Cardiac muscle cell (in vitro differentiated cells and primary cell): ENCODE measurements around the gene PNMA1. TPM values are rescaled to one million over a fixed set of nuclear protein-coding genes. Genes with fewer than 3 reads are reported as not detected.

Experiments used
- DNase-seq, 2 donors: peaks; one replicate each; pipeline versions ENCODE4 v3.0.0 to v3.0.0-alpha.2; 2010 to 2017; ENCODE audit warnings: low read depth in 1 of 2, low spot score in 1 of 2
- H3K27ac ChIP-seq: fragments of 200-600 bp; sonication (generic); 2 replicates; pipeline ENCODE4 v1.5.1; 2016
- H3K27me3 ChIP-seq: fragments of 200-600 bp; sonication (generic); 2 replicates; pipeline ENCODE4 v1.6.0; 2016; ENCODE audit warnings: control low read depth
- H3K36me3 ChIP-seq: fragments of 200-600 bp; sonication (generic); 2 replicates; pipeline ENCODE4 v1.5.1; 2016; ENCODE audit warnings: control low read depth
- H3K4me1 ChIP-seq: fragments of 200-600 bp; sonication (generic); 2 replicates; pipeline ENCODE4 v1.8.1; 2017; ENCODE audit warnings: low read depth, mild to moderate bottlenecking, mixed run types
- H3K4me3 ChIP-seq: fragments of 200-600 bp; sonication (generic); 2 replicates; pipeline ENCODE4 v1.5.1; 2016; ENCODE audit warnings: mild to moderate bottlenecking
- H3K9me3 ChIP-seq: fragments of 200-600 bp; sonication (generic); 2 replicates; pipeline ENCODE4 v1.5.1; 2017; ENCODE audit warnings: low read depth, mild to moderate bottlenecking, control low read depth
- CTCF ChIP-seq: IDR thresholded peaks from 2 replicates; pipeline ENCODE4 v1.5.1; 2012; ENCODE audit warnings: low read depth, mild to moderate bottlenecking, low read length
- polyA plus RNA-seq: library from polyadenylated mRNA; unstranded; fragments of >200 nt; fragmentation: Nextera tagmentation; extraction: Ambion mirVana; gene quantifications from 2 replicates; pipeline ENCODE4 v1.2.1, GENCODE V29; 2016
- total RNA-seq: library from RNA; depleted of rRNA; stranded (reverse); fragments of >200 nt; gene quantifications from 2 replicates; pipeline ENCODE4 v1.2.3, GENCODE V29; 2016

Gene PNMA1
- total and polyA plus RNA-seq, 2 experiments from 2014 or later: 39.9 to 77.4 TPM

- H3K4me3 ChIP-seq: no peak overlapping the region
- DNase-seq: peak in 1 of 2 donors; percentile 61
- no peak for TF ChIP-seq CTCF
- peaks cover 8% of the 10 kb centered on the region for H3K4me1 ChIP-seq
- H3K27me3 ChIP-seq: no peaks in the 10 kb centered on the region
- no peak overlapping the region for H3K27ac ChIP-seq
- peaks cover 30% of the 10 kb centered on the region for H3K36me3 ChIP-seq
- no peaks in the 10 kb centered on the region for H3K9me3 ChIP-seq
These were observed 12.1 kb upstream of the PNMA1 start for GRCh38 chr14:73726025-73726961.

GRCh38 chr14:73725116-73726024 lies 11.2 kb upstream of the PNMA1 start:
- no peak for TF ChIP-seq CTCF
- Histone ChIP-seq H3K4me1 (peaks cover 8% of the 10 kb centered on the region), H3K9me3 (no peaks in the 10 kb centered on the region), H3K36me3 (peaks cover 33% of the 10 kb centered on the region), H3K27ac (no peak overlapping the region), H3K27me3 (no peaks in the 10 kb centered on the region), H3K4me3 (no peak overlapping the region)
- peak in 1 of 2 donors; percentile 65 for DNase-seq

- peaks cover 8% of the 10 kb centered on the region for H3K4me1 ChIP-seq
- H3K27ac ChIP-seq: no peak overlapping the region
These were observed 10.5 kb upstream of the PNMA1 start for GRCh38 chr14:73724696-73725095.

GRCh38 chr14:73723797-73724661 lies 9.8 kb upstream of the PNMA1 start:
- no peak for TF ChIP-seq CTCF
- peaks cover 33% of the 10 kb centered on the region for H3K36me3 ChIP-seq
- H3K27ac ChIP-seq: no peak overlapping the region
- DNase-seq: peak in 1 of 2 donors; percentile 99
- no peaks in the 10 kb centered on the region for H3K27me3 ChIP-seq
- H3K9me3 ChIP-seq: no peaks in the 10 kb centered on the region
- peaks cover 8% of the 10 kb centered on the region for H3K4me1 ChIP-seq
- H3K4me3 ChIP-seq: no peak overlapping the region

More at GRCh38 chr14:73724696-73725095, 10.5 kb upstream of the PNMA1 start:
- Histone ChIP-seq H3K36me3 (peaks cover 33% of the 10 kb centered on the region), H3K9me3 (no peaks in the 10 kb centered on the region), H3K4me3 (no peak overlapping the region), H3K27me3 (no peaks in the 10 kb centered on the region)
- TF ChIP-seq CTCF: no peak
- DNase-seq: no peak

- no peaks in the 10 kb centered on the region for H3K27me3 ChIP-seq
- peaks cover 13% of the 10 kb centered on the region for H3K4me1 ChIP-seq
- H3K4me3 ChIP-seq: no peak overlapping the region
- no peak overlapping the region for H3K27ac ChIP-seq
- peaks cover 33% of the 10 kb centered on the region for H3K36me3 ChIP-seq
- no peaks in the 10 kb centered on the region for H3K9me3 ChIP-seq
- TF ChIP-seq CTCF: no peak
- peak in 1 of 2 donors; percentile 60 for DNase-seq
These were observed 9.2 kb upstream of the PNMA1 start for GRCh38 chr14:73723406-73723796.
